Spleen (tissue), 3 donors: ENCODE data around the gene CYP2D6.

Experiments
- POLR2A ChIP-seq, 3 donors: fragments of 450-650 bp; IDR thresholded peaks; one replicate each; pipeline ENCODE4 v1.5.1; 2017; ENCODE audit warnings: antibody characterized with exemption in 3 of 3, mild to moderate bottlenecking in 1 of 3
- POLR2AphosphoS5 ChIP-seq, 3 donors: sonication (generic); formaldehyde crosslinking; IDR thresholded peaks; one replicate each; pipeline ENCODE4 v1.5.1; 2017; ENCODE audit warnings: antibody characterized with exemption in 3 of 3

GRCh38 chr22:42142771-42143461, 12.3 kb upstream of the CYP2D6 start:
- no peak for TF ChIP-seq POLR2AphosphoS5 (IDR thresholded peaks at IDR 0.05)
- TF ChIP-seq POLR2A (IDR thresholded peaks at IDR 0.05): no peak
